Tongue (tissue), 2 donors: ENCODE results near the gene TMEM209. TPM values are rescaled to one million over a fixed set of nuclear protein-coding genes. Genes with fewer than 3 reads are reported as not detected.
"Not testable (repeated sequence)": the region's sequence is repeated elsewhere in the genome, so short reads cannot be mapped to it uniquely, and the experiment has no call there.

Experiments
- DNase-seq: peaks from one replicate; pipeline ENCODE4 v3.0.0-alpha.2; 2015
- total RNA-seq: library from RNA; depleted of rRNA; stranded (reverse); fragments of >200 nt; gene quantifications from one replicate; pipeline ENCODE4 v1.2.3, GENCODE V29; 2014

Gene TMEM209
- total RNA-seq, 1 donor from 2014 or later = 10.3 TPM

DNA sequence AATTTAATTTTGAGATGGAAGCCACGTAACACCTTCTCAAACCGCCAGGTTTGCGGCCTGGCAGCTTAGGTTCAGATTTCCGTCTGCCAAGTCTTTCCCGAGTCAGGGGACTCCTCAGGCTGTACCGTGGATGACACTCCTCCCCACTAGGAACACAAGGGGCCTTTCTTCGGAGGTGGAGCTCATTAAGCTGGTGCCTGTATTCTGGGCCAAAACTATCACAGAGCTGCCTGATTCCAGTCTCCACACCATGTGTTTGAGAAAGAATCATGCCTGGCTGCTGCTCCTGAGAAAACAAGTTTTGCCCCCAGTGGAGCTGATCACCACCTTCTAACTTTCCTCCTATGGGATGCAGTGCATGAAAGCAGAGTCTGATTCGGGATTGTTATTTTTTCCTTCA is 44.8 kb downstream of the TMEM209 start:
- peak; percentile 56 for DNase-seq

DNA sequence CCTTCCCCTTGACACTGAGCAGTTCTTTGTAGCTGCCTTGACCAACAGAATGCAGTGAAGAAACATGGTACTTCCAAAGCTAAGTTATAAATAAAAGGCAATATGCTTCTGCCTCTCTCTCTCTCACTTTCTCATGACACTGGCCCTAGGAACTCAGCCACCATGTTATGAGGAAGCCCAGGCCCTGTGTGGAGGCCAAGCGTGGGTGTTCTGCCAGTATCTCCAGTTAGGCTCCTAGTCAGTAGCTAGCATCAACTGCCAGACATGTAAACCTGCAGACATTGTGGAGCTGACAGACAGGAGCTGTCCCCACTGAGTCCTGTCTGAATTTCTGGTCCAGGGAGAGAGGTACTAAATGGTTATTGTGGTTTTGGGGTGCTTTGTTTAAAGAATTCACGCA is 45.2 kb downstream of the TMEM209 start:
- no peak for DNase-seq

DNA sequence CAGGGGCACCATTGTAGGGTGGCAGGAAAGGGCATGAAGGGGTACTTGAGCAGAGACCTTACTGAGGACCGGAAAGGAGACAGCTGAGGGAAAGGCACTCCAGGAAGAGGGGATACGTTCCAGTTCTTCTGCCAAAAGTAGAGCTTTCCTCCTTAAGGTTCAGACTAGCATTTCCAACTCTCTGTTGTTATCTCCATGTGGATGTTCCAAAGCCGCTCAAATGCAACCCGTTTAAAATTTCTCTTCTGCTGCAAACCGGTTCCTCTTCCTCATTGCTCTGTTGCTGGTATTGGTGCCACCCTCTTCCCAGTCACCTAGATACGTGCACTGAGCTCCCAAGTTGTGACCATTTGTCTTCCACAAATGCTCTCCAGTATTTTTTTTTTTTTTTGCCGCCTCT is 47.5 kb downstream of the TMEM209 start:
- peak; percentile 7 for DNase-seq

DNA sequence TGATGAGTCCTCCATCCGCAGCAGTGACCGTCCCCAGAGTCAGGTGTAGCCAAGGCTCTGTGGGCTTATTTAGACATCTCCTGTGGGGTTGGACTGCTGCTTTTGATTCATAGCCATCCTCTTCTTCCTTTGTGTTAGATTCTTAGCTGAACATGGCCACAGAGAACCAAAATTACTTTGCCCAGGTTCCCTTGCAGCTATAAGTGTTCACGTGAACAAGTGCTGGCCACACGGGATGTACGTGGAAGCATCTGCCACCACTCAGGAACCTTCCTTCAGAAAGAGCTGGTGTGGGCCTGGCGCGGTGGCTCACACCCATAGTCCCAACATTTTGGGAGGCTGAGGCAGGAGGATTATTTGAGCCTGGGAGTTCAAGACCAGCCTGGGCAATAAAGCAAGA is 49.1 kb downstream of the TMEM209 start:
- DNase-seq = no peak

DNA sequence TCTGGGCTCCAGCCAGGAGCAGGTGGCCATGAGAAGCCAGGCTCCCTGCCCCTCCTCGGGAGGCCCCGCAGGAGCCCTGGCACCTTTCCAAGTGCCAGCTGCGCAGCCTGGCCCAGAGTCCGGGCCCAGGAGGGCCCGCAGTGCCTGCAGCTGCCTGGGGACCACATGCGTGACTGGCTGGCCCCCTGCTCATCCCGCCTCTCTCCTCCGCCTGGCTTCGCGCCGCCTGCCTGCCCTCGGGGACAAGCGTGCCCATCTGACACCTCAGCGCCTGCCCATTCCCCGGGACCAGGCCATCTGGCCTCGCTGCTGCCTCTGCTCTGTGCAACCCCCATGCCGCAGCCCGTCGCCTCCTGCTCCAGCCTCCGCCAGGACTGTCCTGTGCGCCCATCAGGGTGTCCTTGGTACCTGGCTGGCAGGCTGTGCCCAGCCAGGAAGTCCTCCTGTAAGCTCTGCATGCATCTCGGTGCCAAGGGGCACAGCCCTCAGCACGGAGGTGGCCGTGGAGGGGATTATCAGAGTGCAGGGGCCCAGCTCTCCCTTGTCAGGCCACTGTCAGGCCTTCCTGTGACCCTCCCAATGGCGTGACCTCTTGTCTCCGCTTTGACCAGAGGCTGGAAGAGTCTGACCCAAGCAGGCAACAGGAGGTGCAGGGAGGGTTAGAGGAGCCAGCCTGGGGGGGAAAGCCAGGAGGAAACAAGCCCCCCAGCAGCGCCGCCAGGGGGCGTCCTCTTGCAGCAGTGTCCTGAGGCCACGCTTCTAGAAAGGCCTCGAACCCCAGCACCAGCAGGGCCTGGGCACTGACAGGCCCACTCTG is 50.5 kb downstream of the TMEM209 start:
- DNase-seq = peak; percentile 95

DNA sequence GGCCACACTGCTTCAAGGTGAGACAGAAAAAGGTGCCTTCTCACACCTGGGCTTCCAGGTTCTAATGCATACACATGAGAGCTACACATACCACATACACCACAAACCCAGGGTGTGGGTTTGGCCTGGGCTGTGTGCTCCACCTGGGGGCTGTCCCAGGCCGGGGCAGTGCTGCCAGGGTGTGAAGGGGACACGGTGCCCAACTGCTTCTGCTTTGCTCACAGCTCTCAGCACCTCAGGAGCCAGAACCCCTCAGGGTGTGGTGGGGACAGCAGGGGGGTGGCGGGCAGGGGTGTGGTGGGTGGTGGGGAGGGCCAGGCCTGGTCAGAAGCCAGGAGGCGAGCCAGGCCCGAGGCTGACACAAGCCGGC is 51.1 kb downstream of the TMEM209 start:
- DNase-seq = no peak

DNA sequence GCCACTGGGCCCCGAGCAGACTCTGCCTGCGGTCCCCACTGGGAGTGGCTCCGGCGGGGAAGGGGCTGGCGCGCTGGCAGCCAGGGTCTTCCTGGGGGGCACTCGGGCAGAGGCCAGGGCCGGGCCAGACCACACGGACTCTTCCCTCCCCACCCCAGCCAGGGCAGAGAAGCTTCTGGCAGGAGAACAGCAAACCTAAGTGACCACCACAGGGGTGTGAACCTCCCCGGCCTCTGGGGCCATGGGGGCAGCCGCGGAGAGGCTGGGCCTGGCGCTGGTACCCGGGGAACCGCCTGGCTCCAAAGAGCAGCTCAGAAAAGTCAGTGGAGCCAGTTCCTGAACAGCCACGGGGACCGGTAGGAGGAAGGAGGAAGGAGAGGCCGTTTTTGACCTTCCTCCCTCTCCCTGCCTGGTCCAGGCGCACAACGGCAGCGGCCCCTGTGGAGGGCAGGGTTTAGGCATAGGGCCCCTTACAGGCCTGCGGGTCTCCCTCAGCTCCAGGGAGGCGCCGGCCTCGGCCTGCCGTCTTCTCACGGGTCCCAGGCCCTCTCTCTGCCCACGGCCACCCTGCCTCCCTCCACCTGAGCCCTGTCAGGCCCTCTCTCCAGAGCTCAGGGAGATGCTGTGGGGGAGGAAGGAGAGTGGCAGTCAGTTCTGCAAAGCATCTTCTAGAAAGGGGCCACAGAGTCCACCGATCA is 51.8 kb downstream of the TMEM209 start:
- DNase-seq = no peak

DNA sequence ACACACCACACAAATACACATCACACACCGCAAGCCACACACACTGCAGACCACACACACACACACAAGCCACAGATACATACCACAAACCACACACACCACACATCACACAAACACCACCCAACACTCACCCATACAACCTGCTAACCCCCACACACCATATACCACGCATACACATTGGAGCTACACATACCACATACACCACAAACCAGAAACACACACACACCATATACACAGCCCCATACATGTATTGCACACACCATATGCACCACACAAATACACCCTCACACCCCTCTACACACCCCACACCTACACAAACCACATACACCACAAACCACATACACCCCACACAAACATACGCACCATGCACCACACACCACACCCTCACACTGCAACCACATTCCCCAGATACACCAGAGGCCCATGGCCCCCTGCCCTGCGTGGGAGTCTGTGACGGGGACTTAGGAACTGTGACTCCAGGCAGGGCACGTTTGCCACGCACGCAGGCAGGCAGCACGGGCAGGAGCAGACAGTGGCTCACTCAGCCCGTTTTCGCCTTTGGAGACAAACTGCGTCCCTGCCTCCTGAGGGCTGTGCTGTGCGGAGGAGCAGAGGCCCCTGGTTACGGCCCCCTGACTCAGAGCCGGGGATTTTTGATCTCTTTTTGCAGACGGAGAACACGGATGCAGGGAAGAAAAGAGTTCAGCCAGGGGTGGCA is 52.6 kb downstream of the TMEM209 start:
- peak; percentile 59 for DNase-seq

DNA sequence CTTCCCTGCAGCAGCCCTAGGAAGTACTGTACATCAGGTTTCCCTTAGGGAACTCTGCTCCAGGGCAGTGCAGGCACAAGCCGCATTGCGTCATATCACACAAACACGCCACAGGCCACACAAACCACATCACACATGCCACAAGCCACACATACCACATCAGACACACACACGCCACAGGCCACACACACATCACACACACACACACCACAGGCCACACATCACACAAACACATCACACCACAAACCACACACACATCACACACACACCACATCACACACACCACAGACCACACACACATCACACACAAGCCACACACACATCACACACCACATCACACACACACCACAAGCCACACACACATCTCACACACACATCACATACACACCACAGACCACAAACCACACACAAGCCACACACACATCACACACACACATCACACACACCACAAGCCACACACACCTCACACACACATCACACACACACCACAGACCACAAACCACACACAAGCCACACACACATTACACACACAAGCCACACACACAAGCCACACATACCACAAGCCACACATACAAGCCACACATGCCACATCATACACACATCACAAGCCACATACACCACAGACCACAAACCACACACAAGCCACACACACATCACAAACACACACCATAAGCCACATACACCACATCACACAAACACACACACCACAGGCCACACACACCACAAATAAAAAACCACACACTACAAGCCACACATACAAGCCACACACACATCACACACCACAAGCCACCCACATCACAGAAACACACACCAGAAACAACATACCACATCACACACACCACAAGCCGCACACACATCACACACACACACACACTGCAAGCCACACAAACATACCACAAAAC is 53.4 kb downstream of the TMEM209 start:
- no peak for DNase-seq

DNA sequence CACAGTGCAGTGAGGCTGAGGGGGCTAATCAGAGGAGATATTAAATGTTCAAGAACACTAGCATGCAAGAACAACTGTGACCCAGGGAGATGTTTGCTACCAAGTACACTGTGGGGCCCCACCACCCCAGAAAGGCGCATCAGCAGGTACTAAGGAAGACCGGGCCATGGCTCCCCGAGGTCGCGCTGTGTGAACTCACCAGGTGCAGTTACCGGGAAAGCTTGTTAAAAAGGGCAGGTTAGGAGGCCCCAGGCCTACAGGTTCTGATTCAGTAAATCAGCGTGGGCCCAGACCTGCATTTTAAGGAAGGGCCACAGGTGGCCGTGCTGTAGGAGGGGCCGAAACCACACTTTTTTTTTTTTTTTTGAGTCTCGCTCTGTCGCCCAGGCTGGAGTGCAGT is 54.6 kb downstream of the TMEM209 start:
- no peak for DNase-seq

DNA sequence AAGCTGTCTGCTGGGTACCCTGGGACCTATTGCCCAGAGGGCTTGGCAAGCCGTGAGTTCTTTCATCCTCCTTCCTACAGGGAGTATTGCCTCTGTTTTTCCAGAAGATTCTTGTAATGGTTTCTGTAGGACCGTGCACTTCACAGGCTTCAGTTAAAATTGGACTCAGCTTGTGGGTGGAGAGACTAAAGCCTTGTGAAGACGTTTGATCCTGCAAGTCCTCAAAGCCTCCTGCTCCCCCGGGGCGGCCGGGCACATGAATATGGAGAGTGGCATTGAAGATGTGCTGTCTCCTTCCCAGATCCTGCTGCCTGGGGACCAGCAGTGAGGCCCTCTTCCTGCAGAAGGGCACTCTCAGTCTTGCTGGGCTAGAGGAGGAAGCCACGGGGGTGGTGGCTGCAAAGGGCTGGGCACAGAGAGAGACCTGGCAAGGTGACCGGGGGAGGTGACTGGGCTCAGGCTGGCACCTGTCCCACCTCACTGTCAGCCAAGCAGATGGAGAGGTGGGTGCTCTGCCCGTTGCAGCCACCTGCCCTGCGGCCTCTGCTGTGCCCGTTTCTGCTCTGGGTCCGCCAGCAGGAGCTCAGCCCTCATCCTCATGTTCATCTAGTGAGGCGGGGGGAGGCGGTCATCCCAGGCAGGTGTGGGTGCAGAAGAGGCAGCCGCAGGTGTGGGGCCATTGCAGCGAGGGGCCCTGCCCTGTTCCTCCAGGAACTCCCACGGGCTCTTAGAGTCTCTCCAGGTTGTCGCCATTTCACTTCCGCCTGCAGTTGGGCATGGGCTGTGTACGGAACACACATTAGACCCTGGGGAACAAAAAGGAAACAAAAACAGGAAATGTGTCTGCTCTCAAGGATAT is 55.7 kb downstream of the TMEM209 start:
- no peak for DNase-seq

DNA sequence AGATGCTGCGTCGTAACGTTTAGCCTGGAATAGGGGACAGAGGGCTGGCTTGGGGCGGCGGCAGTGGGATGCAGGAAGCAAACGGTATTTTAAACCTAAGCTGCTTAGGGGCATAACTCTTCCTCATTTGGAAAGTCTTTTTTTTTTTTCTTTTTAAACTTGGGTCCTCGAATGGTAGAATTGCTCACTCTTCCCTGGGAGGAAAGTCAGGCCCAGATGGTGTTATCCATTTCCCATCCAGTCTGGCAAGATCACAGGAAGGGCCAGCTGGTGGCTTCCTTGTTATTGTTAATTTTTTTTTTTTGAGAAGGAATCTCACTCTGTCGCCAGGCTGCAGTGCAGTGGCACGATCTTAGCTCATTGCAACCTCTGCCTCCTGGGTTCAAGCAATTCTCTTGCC is 56.6 kb downstream of the TMEM209 start:
- peak; percentile 81 for DNase-seq

DNA sequence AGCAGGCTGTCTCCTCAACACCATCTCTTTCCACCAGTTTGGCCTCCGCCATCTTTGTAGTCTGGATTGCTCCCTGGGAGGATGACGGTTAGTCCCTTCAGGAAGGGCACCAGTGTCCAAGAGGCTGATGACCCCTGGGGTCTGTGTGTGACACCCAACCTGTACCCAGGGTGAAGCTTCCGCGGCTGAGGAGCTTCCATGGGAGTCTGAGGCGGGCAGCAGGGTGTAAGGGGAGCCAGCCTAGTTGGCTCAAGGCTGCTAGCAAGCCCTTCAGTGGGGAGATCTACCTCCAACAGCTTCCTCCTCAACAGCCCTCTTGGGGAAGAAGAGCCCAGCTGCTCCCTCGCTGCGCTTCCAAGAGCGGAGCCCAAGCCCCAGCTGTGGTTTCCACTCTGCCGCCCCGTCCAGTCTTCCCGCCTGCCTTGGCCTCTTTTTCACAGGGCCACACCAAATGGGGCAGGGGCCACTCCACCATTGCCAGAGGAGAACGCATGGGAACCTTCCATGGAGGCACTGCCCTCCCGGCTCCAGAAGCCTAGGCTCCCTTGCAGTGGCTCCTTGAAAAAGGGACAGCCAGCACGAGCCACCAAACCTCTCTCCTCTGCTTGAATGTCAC is 57.4 kb downstream of the TMEM209 start:
- DNase-seq = no peak

DNA sequence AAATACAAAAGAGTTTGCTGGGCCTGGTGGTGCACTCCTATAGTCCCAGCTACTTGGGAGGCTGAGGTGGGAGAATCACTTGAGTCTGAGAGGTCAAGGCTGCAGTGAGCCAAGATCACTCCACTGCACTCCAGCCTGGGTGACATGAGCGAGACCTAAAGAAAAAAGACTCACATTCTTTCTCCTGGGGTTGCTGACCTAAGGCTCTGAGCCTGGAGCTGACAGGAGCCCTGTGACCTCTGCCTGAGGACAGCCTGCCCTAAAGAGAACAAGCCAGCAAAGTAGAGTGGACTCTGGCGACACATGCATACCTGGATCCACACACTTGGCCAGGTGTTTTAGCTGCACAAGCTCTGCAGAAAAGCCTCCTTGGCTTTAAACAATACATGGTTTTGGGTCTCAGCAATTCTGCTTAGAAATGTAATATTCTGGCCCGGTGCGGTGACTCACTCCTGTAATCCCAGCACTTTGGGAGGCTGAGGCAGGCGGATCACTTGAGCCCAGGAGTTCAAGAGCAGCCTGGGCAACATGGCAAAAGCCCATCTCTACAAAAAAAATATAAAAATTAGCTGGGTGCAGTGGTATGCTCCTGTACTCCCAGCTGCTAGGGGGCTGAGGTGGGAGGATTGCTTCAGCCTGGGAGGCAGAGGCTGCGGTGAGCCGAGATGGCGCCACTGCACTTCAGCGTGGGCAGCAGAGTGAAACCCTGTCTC is 58.4 kb downstream of the TMEM209 start:
- DNase-seq = no peak

DNA sequence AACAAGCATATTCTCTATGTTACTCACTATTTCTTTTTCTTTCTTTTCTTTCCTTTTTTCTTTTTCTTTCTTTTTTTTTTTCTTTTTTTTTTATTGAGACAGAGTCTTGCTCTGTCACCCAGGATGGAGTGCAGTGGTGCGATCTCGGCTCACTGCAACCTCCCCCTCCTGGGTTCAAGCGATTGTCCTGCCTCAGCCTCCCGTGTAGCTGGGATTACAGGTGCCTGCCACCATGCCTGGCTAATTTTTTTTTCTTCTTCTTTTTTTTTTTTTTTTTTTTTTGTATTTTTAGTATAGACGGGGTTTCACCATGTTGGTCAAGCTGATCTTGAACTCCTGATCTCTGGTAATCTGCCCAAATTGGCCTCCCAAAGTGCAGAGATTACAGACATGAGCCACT is 59.1 kb downstream of the TMEM209 start:
- not testable (repeated sequence) for DNase-seq

DNA sequence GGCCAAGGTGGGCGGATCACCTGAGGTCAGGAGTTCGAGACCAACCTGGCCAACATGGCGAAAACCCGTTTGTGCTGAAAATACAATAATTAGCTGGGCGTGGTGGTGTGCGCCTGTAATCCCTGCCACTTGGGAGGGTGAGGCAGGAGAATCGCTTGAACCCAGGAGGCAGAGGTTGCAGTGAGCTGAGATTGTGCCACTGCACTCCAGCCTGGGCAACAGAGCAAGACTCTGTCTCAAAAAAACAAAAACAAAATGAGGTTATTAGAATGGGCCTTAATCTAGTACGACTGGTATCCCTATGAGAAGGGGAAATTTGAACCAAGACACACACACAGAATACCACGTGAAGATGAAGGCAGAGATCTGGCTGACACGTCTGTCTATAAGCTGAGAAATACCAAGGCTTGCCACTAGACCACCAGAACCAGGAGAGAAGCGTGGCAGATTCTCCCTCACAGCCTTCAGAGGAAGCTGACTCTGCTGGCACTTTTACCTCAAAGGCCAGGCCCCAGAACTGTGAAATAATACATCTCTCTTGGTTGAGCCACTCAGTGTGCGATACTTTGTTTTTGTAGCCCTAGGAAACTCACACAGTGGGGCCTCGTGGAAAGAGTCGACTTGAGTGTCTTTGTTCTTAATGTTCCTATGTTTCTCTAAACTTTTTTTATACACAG is 59.6 kb downstream of the TMEM209 start:
- DNase-seq = no peak

DNA sequence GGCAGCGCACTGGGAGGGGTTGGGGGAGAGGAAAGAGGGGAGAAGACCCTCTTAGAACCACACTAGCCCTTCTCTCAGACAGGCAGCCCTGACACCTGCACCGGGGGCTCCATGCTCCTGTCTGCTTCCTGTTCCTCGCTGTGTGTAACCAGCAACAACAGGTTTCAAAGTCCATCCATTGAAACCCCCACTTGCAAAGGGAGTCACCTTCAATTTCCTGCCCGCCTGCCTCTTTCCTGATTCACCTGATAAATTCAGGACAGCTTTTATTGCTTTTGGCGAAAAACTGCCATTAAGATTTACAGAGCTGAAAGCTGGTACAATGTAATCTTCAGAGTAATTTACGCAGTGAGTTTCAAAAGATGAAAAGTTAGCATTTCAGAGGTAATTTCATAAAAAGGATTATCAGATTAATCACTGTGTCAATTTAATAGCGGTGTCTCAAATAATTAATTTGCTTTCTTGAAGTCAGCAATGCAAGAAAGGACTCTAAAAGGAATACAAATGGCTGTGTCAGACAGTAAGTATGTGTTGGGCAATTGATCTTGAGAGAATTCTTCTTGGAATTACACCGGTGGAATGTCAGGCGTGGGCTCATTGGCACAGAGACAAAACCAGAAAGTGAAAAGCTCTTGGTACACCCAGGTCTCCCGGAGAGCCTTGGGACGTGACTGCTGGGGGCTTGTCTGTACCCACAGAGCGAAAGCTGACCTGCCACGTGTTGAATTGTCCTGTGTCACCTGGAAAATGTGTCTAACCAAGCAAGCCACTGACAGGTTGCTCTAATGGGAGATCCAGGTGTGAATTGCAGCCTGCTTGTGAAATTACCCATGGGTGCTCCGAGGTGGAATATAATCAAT is 60.7 kb downstream of the TMEM209 start:
- peak; percentile 79 for DNase-seq

DNA sequence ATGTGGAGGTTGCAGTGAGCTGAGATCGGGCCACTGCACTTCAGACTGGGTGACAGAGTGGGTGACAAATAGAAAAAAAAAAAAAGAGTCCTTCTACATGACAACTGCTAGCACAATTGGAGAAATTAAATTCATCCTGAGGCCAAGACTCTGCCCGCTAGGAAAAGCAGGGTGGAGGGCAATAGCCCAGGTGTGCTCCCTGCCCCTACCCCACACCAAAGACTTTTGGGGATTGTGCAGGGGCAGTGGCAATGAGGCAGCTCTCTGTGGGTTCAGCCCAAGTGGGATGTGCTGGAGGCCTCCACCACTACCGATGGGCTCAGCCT is 61.3 kb downstream of the TMEM209 start:
- DNase-seq = no peak

DNA sequence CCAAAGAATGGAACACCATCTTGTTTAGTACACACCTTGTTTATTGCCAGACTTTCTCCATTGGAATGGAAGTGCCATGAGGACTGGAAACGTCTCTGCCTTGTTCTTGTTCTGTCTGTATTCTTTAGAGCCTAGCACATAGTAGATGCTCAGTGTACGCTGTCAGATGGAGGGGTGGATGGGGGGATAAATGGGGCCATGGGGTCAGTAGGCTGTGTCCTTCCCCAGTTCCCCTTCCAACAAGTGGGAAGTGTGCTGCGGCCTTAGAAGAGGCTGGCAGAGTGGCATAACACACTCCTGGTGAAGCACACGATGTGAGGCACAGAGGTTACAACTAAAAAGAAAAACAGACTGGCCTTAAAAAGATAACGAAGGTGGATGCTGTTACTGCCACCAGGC is 61.9 kb downstream of the TMEM209 start:
- no peak for DNase-seq
